Measurements from ENCODE around the gene NSD1. TPM values are rescaled to one million over a fixed set of nuclear protein-coding genes. Genes with fewer than 3 reads are reported as not detected.

Gene NSD1
- total and polyA plus RNA-seq, 10 of the 15 experiments (the other 5 are each of a cell fraction or from before 2014, with no cell fraction given): 7.0 to 57.9 (median 30.4) TPM

- Histone ChIP-seq H3K9me3 (replicated peaks; ENCODE audit: control insufficient read depth, insufficient read depth, low read length) (no peaks in the 10 kb centered on the region), H3K4me2 (ENCODE audit: control insufficient read depth, insufficient read depth) (peak overlapping the region; percentile 96), H3K27me3 (replicated peaks in 1 of 2; ENCODE audit: control insufficient read depth in 2 of 2, insufficient read depth in 2 of 2, low read length in 1 of 2) (no peaks in the 10 kb centered on the region), H3K4me3 (peak overlapping the region; percentile 93), H3K4me1 (ENCODE audit: control insufficient read depth, insufficient read depth, low read length) (peaks cover 17% of the 10 kb centered on the region), H2AFZ (ENCODE audit: control insufficient read depth, low read depth, low read length) (peak overlapping the region; percentile 66; the same call in 1 of the 2 replicates), H3K79me2 (ENCODE audit: control insufficient read depth, insufficient read depth, low read length) (peaks cover 4% of the 10 kb centered on the region), H4K20me1 (ENCODE audit: control insufficient read depth, insufficient read depth) (no peaks in the 10 kb centered on the region), H3K27ac (ENCODE audit: control insufficient read depth, insufficient read depth) (peak overlapping the region; percentile 92), H3K9ac (ENCODE audit: control insufficient read depth, insufficient read depth, low read length) (peak overlapping the region; percentile 89), H3K36me3 (ENCODE audit: control insufficient read depth in 2 of 2, insufficient read depth in 2 of 2, low read length in 1 of 2) (peaks cover 0 to 2% of the 10 kb centered on the region in 2 experiments; a peak in 3 of 4 replicates)
- FAIRE-seq (no peak), ATAC-seq (peak; percentile 52), DNase-seq (ENCODE audit: low read depth, low spot score) (no peak)
- BruUV-seq (replicated peaks): TSS peak; percentile 85
- ChIA-PET RAD21 (ENCODE audit: unreplicated experiment) (interaction anchor here (0.9 to 2.3 kb wide), 12 partner anchors 11 to 666 kb away, joined by 3 to 12 read pairs (median 3); partner anchors contain the start of genes LMAN2 and TSPAN17), SMC1A (ENCODE audit: uncharacterized antibody, unreplicated experiment) (interaction anchor here (1.1 to 4.9 kb wide), 4 partner anchors 39 to 77 kb away, joined by 3 to 26 read pairs (median 4); no protein-coding TSS in a partner anchor), POLR2A (interaction anchor here (0.6 to 2.3 kb wide), 10 partner anchors 9 to 280 kb away, joined by 3 to 7 read pairs (median 4); partner anchors contain the start of genes DOK3, PRELID1, RAB24 and RGS14), CTCF (interaction anchor here (0.7 to 3.5 kb wide), 21 partner anchors 11 to 241 kb away, joined by 3 to 13 read pairs (median 5); no protein-coding TSS in a partner anchor)
- intact Hi-C loops (cut with micrococcal nuclease; ENCODE audit: unreplicated experiment): loop anchor here (5.0 kb wide), 2 partner anchors 50 to 190 kb away; no protein-coding TSS in a partner anchor
- under 1% methylated on average over 19 of the region's 19 CpGs for WGBS (ENCODE audit: insufficient coverage, insufficient replicate concordance, low lambda C conversion rate, missing lambda C conversion rate)
- in situ Hi-C loops (cut with MboI): no loop called here
- TF ChIP-seq SMAD5 (IDR thresholded peaks at IDR 0.05; ENCODE audit: low read depth) (peak; percentile 47), SIN3A (IDR thresholded peaks at IDR 0.05; ENCODE audit: low read depth, low read length) (peak; percentile 6; the same call in 1 of the 2 replicates), MAX (IDR thresholded peaks at IDR 0.05; ENCODE audit: low read depth, low read length) (no peak), TARDBP (IDR thresholded peaks at IDR 0.05; ENCODE audit: borderline replicate concordance) (0 out of 2 replicates have a peak, but pooled peaks have one; percentile 32), BCL11A (IDR thresholded peaks at IDR 0.05; ENCODE audit: low read depth, low read length) (no peak), FOS (IDR thresholded peaks at IDR 0.05; ENCODE audit: borderline replicate concordance, extremely low read depth, insufficient read length) (no peak), WRNIP1 (IDR thresholded peaks at IDR 0.05; ENCODE audit: borderline replicate concordance, low read depth, low read length) (no peak), NFXL1 (IDR thresholded peaks at IDR 0.05; ENCODE audit: borderline replicate concordance) (no peak), JUNB (IDR thresholded peaks at IDR 0.05) (no peak), FOXK2 (IDR thresholded peaks at IDR 0.05) (no peak), ZNF592 (IDR thresholded peaks at IDR 0.05) (no peak), LARP7 (IDR thresholded peaks at IDR 0.05) (no peak), ZNF384 (IDR thresholded peaks at IDR 0.05; ENCODE audit: borderline replicate concordance, low read depth, low read length) (no peak), POLR2A (IDR thresholded peaks at IDR 0.05; ENCODE audit: low read depth, low read length) (peak; percentile 70; the same call in 1 of the 2 replicates), TCF12 (IDR thresholded peaks at IDR 0.05; ENCODE audit: low read depth, low read length) (peak; percentile 78), RELB (IDR thresholded peaks at IDR 0.05; ENCODE audit: low read depth) (no peak), SREBF1 (IDR thresholded peaks at IDR 0.05; ENCODE audit: low read length) (no peak)
Measured at GRCh38 chr5:177312649-177313181, 179.1 kb downstream of the NSD1 start.
